K562 (cell line): ENCODE measurements around the gene LAMB4. TPM values are rescaled to one million over a fixed set of nuclear protein-coding genes. Genes with fewer than 3 reads are reported as not detected.

Experiments used
- ATAC-seq: fragments of 200-7000 bp; cut with Tn5 transposase; 3 replicates; pipeline ENCODE4 v1.9.1; 2020; ENCODE audit warnings: moderate library complexity
- BruUV-seq: library from RNA; stranded (reverse); fragments of 400-500 nt; replicated peaks from 2 replicates; lab custom pipeline; 2021; lab: Mats Ljungman, UMichigan
- CTCF ChIA-PET: fragments of 300-600 bp; formaldehyde crosslinking; extraction: SDS; loops from one replicate; lab custom pipeline; 2021; ENCODE audit warnings: low intra/inter-chr PET ratio; lab: Yijun Ruan, JAX
- POLR2A ChIA-PET: fragments of 300-600, 350-650 bp; sonication (Branson Sonifier 250); formaldehyde crosslinking; extraction: SDS; loops from one replicate; lab custom pipeline; 2021; ENCODE audit warnings: antibody characterized with exemption, inconsistent platforms; lab: Yijun Ruan, JAX
- DNase-seq, 4 experiments: peaks; one replicate each; pipeline versions ENCODE4 v3.0.0 to v3.0.0-alpha.2; 2011 to 2018; ENCODE audit warnings: low spot score in 3 of 4, mixed read lengths in 3 of 4; ENCODE audit errors: extremely low read depth in 1 of 4
- FAIRE-seq: peaks from 2 replicates; lab custom pipeline; 2011; peaks lifted over from hg19 to GRCh38; lab: Jason Lieb, UNC
- H2AFZ ChIP-seq: 2 replicates; pipeline ENCODE4 v1.6.0; 2011; ENCODE audit warnings: low read depth, low read length, control low read depth, inconsistent platforms
- H3K27ac ChIP-seq: fragments of 200-600 bp; 3 replicates; pipeline ENCODE4 v1.8.0; 2011; ENCODE audit warnings: low read depth, mild to moderate bottlenecking, control low read depth, inconsistent platforms, low read length, moderate library complexity, mixed read lengths; ENCODE audit errors: extremely low read depth
- H3K27me3 ChIP-seq, 2 experiments: fragments of 300-600 bp in 1 of 2; 2 replicates in 1 of 2; 3 replicates in 1 of 2; pipeline versions ENCODE4 v1.6.0 to v1.8.0; 2011; ENCODE audit warnings: inconsistent platforms in 2 of 2, low read length in 2 of 2, mild to moderate bottlenecking in 1 of 2, mixed read lengths in 1 of 2, moderate library complexity in 1 of 2; ENCODE audit not compliant: control insufficient read depth in 2 of 2, insufficient read depth in 2 of 2
- H3K36me3 ChIP-seq: fragments of 300-600 bp; 3 replicates; pipeline ENCODE4 v1.8.0; 2011; ENCODE audit warnings: mild to moderate bottlenecking, low read length, inconsistent platforms; ENCODE audit not compliant: control insufficient read depth, insufficient read depth
- H3K4me1 ChIP-seq, 2 experiments: fragments of 200-600 bp in 1 of 2; replicated peaks in 1 of 2; 2 replicates in 1 of 2; 3 replicates in 1 of 2; pipeline versions ENCODE4 v1.5.1 to v1.8.0; 2011; ENCODE audit warnings: inconsistent platforms in 2 of 2, low read length in 2 of 2, mild to moderate bottlenecking in 1 of 2, mixed read lengths in 1 of 2, moderate library complexity in 1 of 2; ENCODE audit not compliant: control insufficient read depth in 2 of 2, insufficient read depth in 2 of 2
- H3K4me2 ChIP-seq: 2 replicates; pipeline ENCODE4 v1.6.1; 2011; ENCODE audit warnings: low read length, control low read depth, inconsistent platforms, mixed read lengths; ENCODE audit not compliant: insufficient read depth
- H3K4me3 ChIP-seq: fragments of 200-600 bp; sonication (generic), shearing (Covaris generic); 2 replicates; pipeline ENCODE4 v1.5.1; 2016; ENCODE audit warnings: control low read depth, inconsistent platforms
- H3K79me2 ChIP-seq: fragments of 200-600 bp; 3 replicates; pipeline ENCODE4 v1.8.0; 2011; ENCODE audit warnings: low read length, inconsistent platforms; ENCODE audit not compliant: control insufficient read depth, insufficient read depth
- H3K9ac ChIP-seq, 2 experiments: 2 replicates each; pipeline versions ENCODE4 v1.6.0 to v1.6.1; 2011; ENCODE audit warnings: low read depth in 2 of 2, low read length in 2 of 2, control low read depth in 1 of 2, inconsistent platforms in 1 of 2, mild to moderate bottlenecking in 1 of 2, mixed read lengths in 1 of 2; ENCODE audit not compliant: insufficient read depth in 1 of 2
- H3K9me1 ChIP-seq: one replicate; pipeline ENCODE4 v1.6.0; 2011; ENCODE audit warnings: inconsistent platforms, mild to moderate bottlenecking, low read length, moderate library complexity; ENCODE audit not compliant: control insufficient read depth, insufficient read depth
- H3K9me3 ChIP-seq: replicated peaks from 2 replicates; pipeline ENCODE4 v1.5.1; 2011; ENCODE audit warnings: low read depth, low read length, inconsistent platforms; ENCODE audit not compliant: control insufficient read depth, insufficient read depth
- H4K20me1 ChIP-seq: replicated peaks from 2 replicates; pipeline ENCODE4 v1.6.1; 2011; ENCODE audit warnings: low read length, inconsistent platforms, mixed read lengths; ENCODE audit not compliant: control insufficient read depth, insufficient read depth
- CBX2 ChIP-seq: fragments of 200-600 bp; sonication (generic); IDR thresholded peaks from one replicate; pipeline ENCODE4 v1.6.1; 2012; ENCODE audit warnings: mild to moderate bottlenecking, low read length, inconsistent platforms; ENCODE audit not compliant: insufficient read depth, poor library complexity, severe bottlenecking
- CREBBP ChIP-seq: IDR thresholded peaks from one replicate; pipeline ENCODE4 v1.6.1; 2012; ENCODE audit warnings: low read depth, mild to moderate bottlenecking, control low read depth, inconsistent platforms, low read length
- NR2C1 ChIP-seq, 2 experiments: fragments of 450-650 bp; IDR thresholded peaks; 2 replicates each; pipeline ENCODE4 v1.6.1; 2017; ENCODE audit warnings: mild to moderate bottlenecking in 2 of 2, antibody characterized with exemption in 1 of 2, inconsistent platforms in 1 of 2, missing compliant biosample characterization in 1 of 2, missing genetic modification characterization in 1 of 2
- PRPF4 ChIP-seq: fragments of 200-400 bp; formaldehyde crosslinking; IDR thresholded peaks from one replicate; pipeline ENCODE4 v1.6.1; 2017; ENCODE audit warnings: low read length, low read depth, mild to moderate bottlenecking; ENCODE audit not compliant: insufficient read depth, poor library complexity, severe bottlenecking
- RAD51 ChIP-seq: fragments of 450-650 bp; IDR thresholded peaks from 2 replicates; pipeline ENCODE4 v1.7.1; 2016; ENCODE audit warnings: low read depth, mild to moderate bottlenecking, borderline replicate concordance
- TFE3 ChIP-seq: fragments of 450-650 bp; formaldehyde crosslinking; IDR thresholded peaks from 2 replicates; pipeline ENCODE4 v1.4.0; 2020; ENCODE audit warnings: mild to moderate bottlenecking, mixed read lengths
- TOE1 ChIP-seq, 2 experiments: fragments of 450-650 bp in 1 of 2; sonication (generic) in 1 of 2; formaldehyde crosslinking in 1 of 2; IDR thresholded peaks; 2 replicates each; pipeline versions ENCODE4 v1.7.1 to v1.8.0; 2016 to 2022; ENCODE audit warnings: borderline replicate concordance in 2 of 2, mild to moderate bottlenecking in 2 of 2, antibody characterized with exemption in 1 of 2, inconsistent platforms in 1 of 2, low read depth in 1 of 2, missing genetic modification reagents in 1 of 2, moderate library complexity in 1 of 2
- ZBTB49 ChIP-seq: sonication (generic); formaldehyde crosslinking; IDR thresholded peaks from 2 replicates; pipeline ENCODE4 v1.8.0; 2022; ENCODE audit warnings: missing genetic modification reagents, mild to moderate bottlenecking, borderline replicate concordance
- ZBTB9 ChIP-seq: fragments of 450-650 bp; formaldehyde crosslinking; IDR thresholded peaks from 2 replicates; pipeline ENCODE4 v1.4.0; 2020; ENCODE audit warnings: mild to moderate bottlenecking, moderate library complexity
- ZNF764 ChIP-seq: fragments of 250-450 bp; sonication (Bioruptor Pico); IDR thresholded peaks from 2 replicates; pipeline ENCODE4 v1.4.0; 2020; ENCODE audit warnings: low read depth, mild to moderate bottlenecking, moderate library complexity
- WGBS: fragments of 100-300 bp; shearing (Covaris generic); methylation state at CpG from one replicate; pipeline ENCODE4 v1.1.6; 2016; ENCODE audit warnings: low coverage, mixed read lengths; ENCODE audit not compliant: insufficient coverage; ENCODE audit errors: missing lambda C conversion rate; 5-methylcytosine and 5-hydroxymethylcytosine counted together
- in situ Hi-C: fragments of 300-500 bp; cut with MboI; formaldehyde crosslinking; loops from 4 replicates; pipeline ENCODE4 v1.15.0; 2018; ENCODE audit warnings: inconsistent platforms, mixed read lengths
- intact Hi-C: fragments of 100-400 bp; cut with micrococcal nuclease; formaldehyde crosslinking; loops from 2 replicates; pipeline ENCODE4 v1.14.2; 2022
- polyA plus RNA-seq, 8 experiments: library from polyadenylated mRNA; depleted of rRNA in 4 of 8; stranded (reverse) in 5 of 8; unstranded in 3 of 8; fragments of >200 nt; fragmentation: Nextera tagmentation in 2 of 8; fragmentation: Illumina TruSeq in 1 of 8; extraction: Ambion mirVana in 2 of 8; extraction: Trizol in 1 of 8; gene quantifications; 2 replicates each; pipeline versions ENCODE4 v1.2.1 to v1.2.3, GENCODE V29; 2011 to 2014; ENCODE audit warnings: inconsistent platforms in 1 of 8, missing spikeins in 1 of 8
- total RNA-seq, 7 experiments: library from RNA; depleted of rRNA in 6 of 7; stranded (reverse); fragments of >200 nt in 6 of 7; fragmentation: Illumina TruSeq in 2 of 7; extraction: Trizol in 2 of 7; gene quantifications; 2 replicates each; pipeline versions ENCODE4 v1.2.1 to v1.2.3, GENCODE V29; 2011 to 2021; ENCODE audit warnings: low replicate concordance in 1 of 7

LAMB4 gene
- total and polyA plus RNA-seq, 9 of the 15 experiments (the other 6 are each of a cell fraction or from before 2014, with no cell fraction given), result 0.06 to 0.13 (median 0.07) TPM; not detected in 6

GRCh38 chr7:108157606-108158335 is 27.6 kb upstream of the LAMB4 start:
- WGBS, result 7% methylated on average over 4 of the region's 4 CpGs
- no TSS peak for BruUV-seq
- no peak for FAIRE-seq
- in situ Hi-C loops, result no loop called here
- H3K9me3 ChIP-seq, result no peaks in the 10 kb centered on the region
- CTCF ChIA-PET, result no interaction called here
- H3K4me2 ChIP-seq, result no peak overlapping the region
- peaks cover 0 to 5% of the 10 kb centered on the region in 2 experiments; a peak in 2 of 5 replicates for H3K27me3 ChIP-seq
- intact Hi-C loops, result no loop called here
- H3K27ac ChIP-seq, result no peak overlapping the region
- no peaks in the 10 kb centered on the region for H3K79me2 ChIP-seq
- H3K4me3 ChIP-seq, result no peak overlapping the region
- DNase-seq, result no peak
- H3K36me3 ChIP-seq, result no peaks in the 10 kb centered on the region
- TF ChIP-seq TFE3 (CRISPR knock-in tag) (peak; percentile 87), ZBTB49 (CRISPR knock-in tag) (no peak), CBX2 (no peak), PRPF4 (no peak), ZBTB9 (no peak), RAD51 (peak; percentile 53; the same call in 1 of the 2 replicates), ZNF764 (CRISPR knock-in tag) (no peak), NR2C1 (IDR thresholded peaks at IDR 0.05) (no peak), NR2C1 (tag; IDR thresholded peaks at IDR 0.05) (no peak), CREBBP (no peak), TOE1 (IDR thresholded peaks at IDR 0.05; ENCODE audit: borderline replicate concordance) (peak; percentile 39; the same call in 1 of the 2 replicates), TOE1 (CRISPR knock-in tag; IDR thresholded peaks at IDR 0.05; ENCODE audit: borderline replicate concordance, low read depth) (no peak)
- no peak overlapping the region for H2AFZ ChIP-seq
- POLR2A ChIA-PET, result interaction anchor here (0.5 to 1.4 kb wide), 3 partner anchors 9 to 1206 kb away, joined by 3 read pairs; no protein-coding TSS in a partner anchor
- no peaks in the 10 kb centered on the region for H3K4me1 ChIP-seq
- no peak overlapping the region for H3K9ac ChIP-seq
- no peaks in the 10 kb centered on the region for H3K9me1 ChIP-seq
- no peaks in the 10 kb centered on the region for H4K20me1 ChIP-seq
- ATAC-seq, result no peak
